Cardiac ventricle fibroblast (primary cell): ENCODE measurements around the gene EIF2S3. TPM values are rescaled to one million over a fixed set of nuclear protein-coding genes. Genes with fewer than 3 reads are reported as not detected.

Experiments
- total RNA-seq: library from RNA; depleted of rRNA; stranded (reverse); fragments of >200 nt; gene quantifications from 2 replicates; pipeline ENCODE4 v1.2.3, GENCODE V29; 2015

EIF2S3 gene
- 114 and 134 TPM in 2 replicates for total RNA-seq

DNA sequence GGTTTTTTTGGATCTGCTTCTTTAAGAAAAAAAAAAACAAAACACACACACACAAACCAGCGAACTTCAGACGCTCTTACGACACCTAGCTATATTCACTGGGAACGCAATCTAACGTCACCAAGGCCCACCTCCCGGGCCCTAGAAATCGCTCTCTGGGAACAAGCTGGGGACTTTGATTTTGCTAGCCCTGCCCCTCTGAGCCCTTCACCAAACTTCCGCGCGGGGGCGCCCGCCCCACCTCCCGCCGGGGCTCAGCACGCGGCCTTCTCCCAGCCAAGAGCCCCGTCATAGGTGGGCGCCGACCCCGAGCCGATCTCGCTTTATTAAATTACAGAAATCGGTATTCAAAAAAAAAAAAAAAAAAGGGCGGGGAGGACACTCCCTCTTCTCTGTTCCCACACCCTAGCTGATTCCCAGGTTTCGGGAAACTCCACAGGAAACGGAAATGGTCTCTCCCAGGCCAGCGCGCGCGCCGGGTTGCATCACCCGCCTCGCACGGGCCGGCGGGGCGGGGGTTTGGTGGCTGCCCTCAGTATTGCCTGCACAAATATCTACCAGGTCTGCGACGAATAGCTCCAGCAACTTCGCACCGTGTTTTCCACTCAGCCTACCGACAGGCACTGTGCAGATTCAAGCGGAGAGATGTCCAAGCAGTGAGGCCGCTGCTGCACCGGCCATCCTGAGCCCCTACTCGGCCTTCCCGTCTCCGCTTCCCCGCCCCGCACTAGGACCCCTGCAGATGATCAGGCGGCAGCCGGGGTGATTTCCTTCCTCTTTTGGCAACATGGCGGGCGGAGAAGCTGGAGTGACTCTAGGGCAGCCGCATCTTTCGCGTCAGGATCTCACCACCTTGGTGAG lies at the start of gene EIF2S3:
EIF2S3 (plus strand) TSS at position 775 of the 861 bp plus-strand sequence; CDS start at position 788, 13 bp downstream.

DNA sequence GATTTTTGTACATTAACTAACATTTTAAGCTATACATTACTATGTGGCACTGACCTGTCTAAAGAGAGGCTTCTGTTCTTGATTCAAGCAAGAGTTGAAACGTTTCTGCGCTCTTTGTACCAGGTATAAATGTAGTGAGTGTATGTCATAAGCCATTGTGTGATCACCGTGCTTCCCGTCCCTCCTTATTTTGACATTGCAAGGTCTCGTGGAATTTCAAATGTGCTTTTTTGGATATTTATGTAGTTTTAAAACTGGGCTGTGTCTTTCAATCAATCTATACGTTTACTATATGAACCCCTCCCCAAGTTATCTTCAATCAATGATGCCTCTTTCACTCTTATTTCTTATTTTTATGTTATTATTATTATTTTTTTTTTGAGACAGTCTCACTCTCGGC lies 27.7 kb upstream of the EIF2S3 start, which contains the start of gene KLHL15:
KLHL15 (minus strand) TSS at position 101 of the 400 bp plus-strand sequence. CDS start 20,493 bp downstream, outside the sequence.

Other genes starting within 250 kb of the EIF2S3 start
- gene APOO, start 147.0 kb upstream of the EIF2S3 start, total RNA-seq, result 8.4 and 8.5 TPM in 2 replicates
- gene CXorf58, start 146.9 kb upstream of the EIF2S3 start, total RNA-seq, result not detected in 2 replicates
- 7.7 and 9.5 TPM in 2 replicates for gene KLHL15, start 27.8 kb upstream of the EIF2S3 start, total RNA-seq
- gene ZFX, start 94.8 kb downstream of the EIF2S3 start, total RNA-seq, result 25.0 and 31.1 TPM in 2 replicates